ENCODE measurements around the gene PDHA2. TPM values are rescaled to one million over a fixed set of nuclear protein-coding genes. Genes with fewer than 3 reads are reported as not detected.

Gene PDHA2
- total RNA-seq, 2 donors from 2014 or later: not detected

- H3K9me3 ChIP-seq: no peaks in the 10 kb centered on the region
- no peaks in the 10 kb centered on the region for H3K27me3 ChIP-seq (replicated peaks; ENCODE audit: insufficient read depth)
- no peak for ATAC-seq (ENCODE audit: insufficient number of reproducible peaks, low FRiP score, low read depth)
- no peaks in the 10 kb centered on the region for H3K4me1 ChIP-seq (ENCODE audit: control insufficient read depth in 1 of 2, low read depth in 2 of 2)
- DNase-seq (ENCODE audit: low spot score): no peak
- H3K36me3 ChIP-seq: no peaks in the 10 kb centered on the region
- no peak overlapping the region for H3K4me3 ChIP-seq
- TF ChIP-seq CTCF (IDR thresholded peaks at IDR 0.05): no peak
- H3K27ac ChIP-seq: no peak overlapping the region
Measured at GRCh38 chr4:95877636-95878035, 37.7 kb downstream of the PDHA2 start.

GRCh38 chr4:95887551-95887950 lies 47.7 kb downstream of the PDHA2 start:
- DNase-seq (ENCODE audit: low spot score) (no peak), ATAC-seq (ENCODE audit: insufficient number of reproducible peaks, low FRiP score, low read depth) (no peak)
- no peak for TF ChIP-seq CTCF (IDR thresholded peaks at IDR 0.05)
- Histone ChIP-seq H3K4me1 (ENCODE audit: control insufficient read depth in 1 of 2, low read depth in 2 of 2) (no peaks in the 10 kb centered on the region), H3K9me3 (peaks cover 3% of the 10 kb centered on the region), H3K36me3 (no peaks in the 10 kb centered on the region), H3K27me3 (replicated peaks; ENCODE audit: insufficient read depth) (no peaks in the 10 kb centered on the region), H3K27ac (no peak overlapping the region), H3K4me3 (no peak overlapping the region)

- Histone ChIP-seq H3K36me3 (no peaks in the 10 kb centered on the region), H3K4me3 (no peak overlapping the region), H3K27ac (no peak overlapping the region), H3K27me3 (replicated peaks; ENCODE audit: insufficient read depth) (no peaks in the 10 kb centered on the region), H3K4me1 (ENCODE audit: control insufficient read depth in 1 of 2, low read depth in 2 of 2) (no peaks in the 10 kb centered on the region), H3K9me3 (no peaks in the 10 kb centered on the region)
- ATAC-seq (ENCODE audit: insufficient number of reproducible peaks, low FRiP score, low read depth) (no peak), DNase-seq (ENCODE audit: low spot score) (no peak)
- no peak for TF ChIP-seq CTCF (IDR thresholded peaks at IDR 0.05)
Measured at GRCh38 chr4:95889662-95890061, 49.8 kb downstream of the PDHA2 start.

Measured in thoracic aorta (tissue), 2 donors.